Activated T-cell treated with anti-CD3 and anti-CD28 coated beads for 4 hours (primary cell): ENCODE data around the gene RNF223.
"Not testable (repeated sequence)": the region's sequence is repeated elsewhere in the genome, so short reads cannot be mapped to it uniquely, and the experiment has no call there.

Experiments used
- DNase-seq: peaks from one replicate; pipeline ENCODE4 v3.0.0-alpha.2; 2020

RNF223 gene

DNA sequence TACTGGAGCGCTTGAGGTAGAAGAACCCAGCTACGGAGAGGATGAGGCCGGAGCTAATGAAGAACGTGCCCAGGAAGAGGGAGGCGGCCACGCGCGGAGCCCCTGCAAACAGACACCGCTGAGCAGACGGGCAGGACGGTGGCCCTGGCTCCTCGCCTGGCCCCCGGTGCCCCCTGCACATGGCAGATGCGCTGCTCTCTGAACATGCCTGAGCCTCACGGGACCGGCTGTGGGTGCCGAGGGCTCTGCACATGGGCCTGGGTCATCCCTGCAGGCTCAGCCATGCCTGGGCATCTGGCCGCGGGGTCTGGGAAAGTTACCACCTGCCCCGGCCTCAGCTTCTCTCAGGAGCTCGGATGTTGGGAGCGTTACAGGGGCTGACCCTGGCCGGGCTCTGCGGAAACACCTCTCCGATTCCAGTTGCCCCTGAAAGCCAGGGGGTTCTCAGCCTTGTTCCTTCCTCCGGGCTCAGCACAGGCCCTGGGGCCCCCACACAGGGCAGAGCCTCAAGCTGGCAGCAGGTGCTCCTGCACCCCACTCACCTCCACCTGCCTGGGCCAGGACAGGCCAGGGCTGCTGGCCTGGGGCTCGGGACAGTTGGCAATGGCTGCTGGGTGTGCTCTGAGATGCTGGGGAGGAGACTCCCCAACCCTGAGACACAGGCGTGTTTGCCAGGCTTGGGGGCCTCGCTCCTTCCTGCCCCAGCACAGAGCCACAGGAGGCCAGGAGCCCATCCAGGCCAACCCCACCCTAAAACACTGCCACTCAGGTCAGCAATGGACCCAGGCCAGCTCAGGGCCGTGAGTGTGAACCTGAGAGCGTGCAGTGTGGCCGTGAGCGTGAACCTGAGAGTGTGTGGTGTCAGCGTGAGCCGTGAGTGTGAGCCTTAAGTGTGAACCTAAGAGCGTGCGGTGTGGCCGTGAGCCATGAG, 12.1 kb upstream of the RNF223 start:
- DNase-seq: no peak

DNA sequence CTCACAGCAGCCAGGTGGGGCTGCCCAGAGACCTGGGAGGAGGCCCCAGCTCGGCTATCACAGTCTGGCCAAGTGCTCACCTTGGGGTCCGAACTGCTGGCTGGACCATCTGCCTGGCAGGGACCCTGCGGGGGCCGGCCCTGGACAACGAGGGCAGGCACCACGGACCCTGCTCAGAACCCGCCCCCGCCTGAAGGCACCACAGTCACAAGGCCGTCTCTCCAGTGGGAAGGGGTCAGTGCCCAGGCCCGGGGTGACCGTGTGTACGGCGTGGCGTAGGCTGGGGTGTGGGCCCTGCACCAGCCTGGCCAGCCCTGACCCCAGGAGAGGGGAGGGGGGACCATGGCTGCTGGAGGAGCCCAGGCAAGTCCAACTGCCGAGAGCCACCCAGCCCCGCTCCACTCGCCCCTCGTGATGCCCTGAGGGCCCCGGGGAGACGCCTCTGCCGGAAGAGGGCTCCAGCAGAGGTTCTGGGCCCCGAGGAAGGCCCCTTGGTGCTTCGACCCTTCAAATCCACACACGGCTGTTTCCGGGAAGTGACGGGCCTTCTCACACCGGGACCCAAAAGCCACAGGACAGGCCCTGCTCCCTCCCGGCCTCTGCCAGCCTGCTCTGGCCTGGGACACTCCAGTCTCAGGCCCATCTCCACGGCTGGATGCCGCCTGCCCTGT, 11.2 kb upstream of the RNF223 start:
- no peak for DNase-seq

DNA sequence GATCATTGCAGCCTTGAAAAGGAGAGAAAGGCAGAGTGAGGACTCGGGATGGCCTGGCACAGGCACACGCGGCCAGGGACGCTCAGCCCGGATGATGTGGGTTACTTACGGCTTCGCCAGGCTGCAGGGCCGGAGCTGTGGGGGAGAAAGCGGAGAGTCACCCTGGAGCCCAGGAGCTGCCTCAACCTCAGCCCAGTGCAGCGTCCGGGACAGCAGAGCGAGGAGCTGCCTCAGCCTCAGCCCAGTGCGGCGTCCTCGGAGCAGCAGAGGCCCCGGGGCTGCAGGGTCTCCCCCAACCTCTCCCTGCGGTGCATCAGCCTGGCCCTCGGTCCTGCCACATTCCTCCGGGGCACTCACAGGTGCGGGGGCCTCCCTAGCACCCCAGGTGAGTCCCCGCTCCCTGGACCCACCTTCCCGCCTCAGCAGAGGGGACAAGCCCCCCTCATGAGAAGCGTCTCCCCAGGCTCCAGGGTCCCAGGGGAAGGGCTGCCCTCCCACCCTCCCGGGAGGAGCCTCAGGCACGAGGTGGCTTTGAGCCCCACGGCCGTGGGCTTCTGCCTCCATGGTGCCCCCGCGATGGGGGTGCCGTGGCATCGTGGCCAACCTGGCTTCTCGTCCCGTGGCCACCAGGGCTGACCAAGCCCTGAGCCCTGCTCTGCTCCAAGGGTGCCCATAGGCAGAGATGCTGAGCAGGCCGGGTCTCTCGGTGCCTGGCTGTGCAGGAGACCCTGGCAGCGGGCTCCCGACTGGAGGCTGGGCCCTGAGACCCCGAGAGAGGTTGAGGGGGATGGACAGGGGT, 10.5 kb upstream of the RNF223 start:
- no peak for DNase-seq

DNA sequence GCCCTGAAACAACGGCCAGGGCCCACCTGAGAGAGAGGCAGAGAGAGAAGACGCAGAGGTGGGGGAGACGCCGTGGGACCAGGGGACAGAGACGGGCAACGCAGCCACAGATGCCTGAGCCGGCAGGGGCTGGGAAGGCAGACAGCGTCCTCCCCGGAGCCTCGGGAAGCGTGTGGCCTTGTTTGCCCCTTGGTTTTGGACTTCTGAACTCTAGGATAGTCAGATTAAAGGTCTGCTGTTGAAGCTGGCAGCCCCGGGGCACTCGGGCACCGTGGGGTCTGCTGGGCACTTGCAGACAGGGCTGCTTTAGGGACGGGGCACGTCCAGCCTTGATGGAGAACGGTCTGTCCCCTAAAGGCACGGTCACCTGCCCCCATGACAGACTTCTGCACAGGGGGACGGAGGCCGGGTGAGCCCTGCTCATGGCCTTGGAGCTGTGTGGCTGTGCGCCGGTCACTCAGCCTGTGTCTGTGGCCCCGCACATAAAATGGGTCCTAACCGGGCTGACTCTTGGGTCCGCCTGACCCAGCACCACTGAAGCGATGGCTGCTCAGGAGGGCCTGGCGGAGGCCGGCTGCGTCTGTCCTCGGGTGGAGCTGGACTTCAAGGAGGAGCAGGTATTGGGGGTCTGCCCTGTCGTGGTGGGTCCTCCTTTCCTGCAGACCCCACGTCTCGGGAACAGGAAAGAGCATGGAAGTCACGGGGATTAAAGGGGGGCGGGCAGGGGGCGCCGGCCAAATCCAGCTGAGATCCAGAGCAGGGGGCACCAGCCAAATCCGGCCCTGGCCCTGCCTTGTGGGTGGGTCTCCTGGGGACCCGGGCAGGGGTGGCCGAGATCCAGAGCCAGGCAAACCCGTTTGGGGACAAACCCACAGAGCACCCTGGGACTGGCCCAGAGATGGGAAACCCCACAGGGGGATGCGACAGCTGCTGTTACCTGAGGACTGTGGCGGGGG, 9.6 kb upstream of the RNF223 start:
- no peak for DNase-seq

DNA sequence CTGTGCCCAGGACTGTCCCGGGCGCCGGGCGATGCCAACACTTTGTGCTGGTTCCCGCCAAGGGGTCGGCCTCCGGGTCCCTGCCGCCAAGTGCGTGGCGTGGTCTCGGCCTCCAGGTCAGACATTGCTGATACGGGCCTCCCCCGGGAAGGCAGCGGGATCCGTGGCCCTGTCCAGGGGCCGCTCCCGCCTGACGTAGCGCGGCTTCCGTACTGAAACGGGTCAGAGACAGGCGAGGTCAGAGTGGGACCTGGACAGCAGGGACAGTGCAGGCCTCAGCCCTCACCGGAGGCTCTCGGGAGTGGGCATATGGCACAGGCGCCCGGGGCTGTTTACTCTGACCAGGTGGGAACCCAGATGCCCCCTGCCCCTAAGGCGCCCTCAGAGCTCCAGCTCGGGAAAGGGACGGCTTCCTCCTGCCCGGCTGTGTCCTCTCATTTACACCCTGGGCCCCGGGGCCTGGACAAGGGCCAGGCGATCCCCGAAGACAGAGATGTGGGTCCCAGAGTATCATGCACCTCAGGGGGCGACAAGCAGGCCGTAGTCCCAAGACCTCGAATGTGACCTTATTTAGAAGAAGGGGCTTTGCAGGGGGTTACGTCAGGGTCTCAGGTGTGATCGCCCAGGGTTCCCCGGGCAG, 8.8 kb upstream of the RNF223 start:
- no peak for DNase-seq

DNA sequence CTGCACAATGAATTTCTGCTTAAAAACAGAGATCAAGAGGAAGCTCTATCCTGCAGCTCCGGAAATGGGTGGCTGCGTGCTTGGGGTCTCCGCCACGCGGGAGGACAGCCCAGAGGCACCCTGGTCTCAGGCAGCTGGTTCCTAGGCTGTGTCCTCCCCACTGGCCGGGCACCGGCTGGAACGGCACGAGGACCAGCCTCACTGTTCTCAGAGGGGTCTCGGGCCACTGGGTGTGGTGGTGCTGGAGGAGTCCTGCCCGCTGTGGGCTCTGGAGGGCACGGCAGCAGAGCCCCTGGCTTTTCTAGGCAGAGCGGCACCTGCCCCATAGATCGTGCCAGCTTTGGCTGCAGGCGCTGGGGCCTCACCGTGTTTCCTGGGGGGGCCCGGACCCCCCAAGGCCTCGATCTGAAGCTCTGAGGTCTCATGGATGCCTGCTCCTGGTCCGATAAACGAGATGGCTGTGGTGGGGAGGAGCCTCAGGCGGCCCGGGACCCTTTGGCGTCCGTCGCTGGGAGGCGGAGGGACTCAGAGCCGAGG, 8.2 kb upstream of the RNF223 start:
- DNase-seq: no peak

DNA sequence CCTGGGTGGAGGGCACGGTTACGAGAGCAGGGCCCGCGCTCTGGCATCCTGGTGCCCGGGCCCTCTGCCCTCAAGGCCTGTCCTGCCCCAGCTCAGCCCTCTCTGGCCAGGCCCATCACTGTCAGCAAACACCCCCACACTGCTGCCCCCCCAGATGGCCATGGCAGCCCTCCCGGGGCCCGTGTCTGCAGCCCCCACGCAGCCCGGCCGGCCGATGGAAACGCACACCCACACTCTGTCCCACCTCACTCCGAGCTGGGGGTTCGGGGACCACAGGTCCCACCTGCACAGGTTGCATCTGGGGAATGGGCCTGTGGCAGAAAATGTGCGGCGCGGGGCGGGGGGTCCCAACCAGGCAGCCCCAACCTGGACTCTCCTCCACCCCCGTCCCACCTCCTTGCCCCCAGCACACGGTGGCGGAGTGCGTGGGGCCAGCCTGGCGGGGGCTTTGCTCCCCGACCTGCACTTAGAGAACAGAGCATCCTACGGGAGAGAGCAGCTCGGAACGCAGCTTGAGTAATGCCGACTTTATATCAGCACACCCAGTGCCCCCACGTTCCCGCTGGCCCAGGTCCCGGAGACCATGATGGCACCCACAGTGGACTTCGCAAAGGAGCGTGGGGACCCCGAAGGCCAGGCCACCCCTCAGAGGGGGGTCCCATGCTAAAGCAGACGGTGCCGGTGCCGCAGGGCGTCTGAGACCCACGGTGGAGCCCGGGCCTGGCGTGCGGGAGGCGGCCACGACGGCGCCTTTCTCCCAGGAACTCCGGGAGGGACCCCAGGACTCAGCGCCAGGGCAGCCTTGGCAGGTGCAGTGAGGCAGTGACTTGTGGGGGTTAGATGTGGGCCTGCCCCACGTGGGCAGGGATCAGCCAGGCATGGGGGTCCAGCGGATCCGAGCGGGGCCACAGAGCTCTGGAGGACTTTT, 7.5 kb upstream of the RNF223 start:
- no peak for DNase-seq

DNA sequence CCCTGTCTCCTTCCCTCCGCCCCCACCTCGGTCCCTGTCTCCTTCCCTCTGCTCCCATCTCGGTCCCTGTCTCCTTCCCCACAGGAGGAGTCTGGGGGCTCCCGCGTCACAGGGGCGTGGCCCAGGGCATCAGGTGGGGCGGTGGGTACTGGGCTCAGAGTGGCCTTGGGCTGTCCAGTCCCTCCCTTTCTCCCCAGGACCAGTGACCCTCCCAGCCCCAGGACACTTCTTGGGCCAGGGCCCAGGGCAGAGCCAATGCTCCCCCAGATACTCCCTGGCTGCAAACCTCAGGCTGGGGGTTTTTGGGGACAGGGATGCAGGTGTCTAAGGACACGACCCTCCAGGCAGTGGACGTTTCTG, 6.8 kb upstream of the RNF223 start:
- no peak for DNase-seq

DNA sequence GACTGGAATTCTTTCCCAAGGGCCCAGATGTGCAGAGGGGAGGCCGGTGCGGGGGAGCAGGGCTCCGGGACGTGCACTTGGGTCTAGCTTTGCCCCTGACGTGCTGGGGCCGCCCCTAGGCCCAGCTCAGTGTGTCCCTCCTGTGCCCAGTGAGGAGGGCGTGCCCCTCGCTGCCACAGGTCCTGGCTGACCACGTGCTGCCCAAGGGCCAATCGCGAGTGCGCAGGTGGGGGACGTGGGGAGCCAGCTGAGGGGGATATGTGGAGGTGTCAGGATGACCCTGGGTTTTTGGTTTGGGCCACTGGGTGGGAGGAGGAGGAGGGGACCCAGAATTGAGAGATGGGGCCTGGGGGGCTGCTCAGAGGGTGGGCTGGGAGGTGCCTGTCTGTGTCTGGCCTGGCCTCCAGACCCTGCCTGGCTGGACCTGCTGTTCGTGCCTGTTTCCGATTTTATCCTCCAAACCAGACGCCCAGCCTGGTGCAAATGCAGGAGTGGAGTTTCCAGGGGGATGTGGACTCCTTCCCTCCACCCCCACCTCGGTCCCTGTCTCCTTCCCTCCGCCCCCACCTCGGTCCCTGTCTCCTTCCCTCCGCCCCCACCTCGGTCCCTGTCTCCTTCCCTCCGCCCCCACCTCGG, 6.1 kb upstream of the RNF223 start:
- DNase-seq: no peak

DNA sequence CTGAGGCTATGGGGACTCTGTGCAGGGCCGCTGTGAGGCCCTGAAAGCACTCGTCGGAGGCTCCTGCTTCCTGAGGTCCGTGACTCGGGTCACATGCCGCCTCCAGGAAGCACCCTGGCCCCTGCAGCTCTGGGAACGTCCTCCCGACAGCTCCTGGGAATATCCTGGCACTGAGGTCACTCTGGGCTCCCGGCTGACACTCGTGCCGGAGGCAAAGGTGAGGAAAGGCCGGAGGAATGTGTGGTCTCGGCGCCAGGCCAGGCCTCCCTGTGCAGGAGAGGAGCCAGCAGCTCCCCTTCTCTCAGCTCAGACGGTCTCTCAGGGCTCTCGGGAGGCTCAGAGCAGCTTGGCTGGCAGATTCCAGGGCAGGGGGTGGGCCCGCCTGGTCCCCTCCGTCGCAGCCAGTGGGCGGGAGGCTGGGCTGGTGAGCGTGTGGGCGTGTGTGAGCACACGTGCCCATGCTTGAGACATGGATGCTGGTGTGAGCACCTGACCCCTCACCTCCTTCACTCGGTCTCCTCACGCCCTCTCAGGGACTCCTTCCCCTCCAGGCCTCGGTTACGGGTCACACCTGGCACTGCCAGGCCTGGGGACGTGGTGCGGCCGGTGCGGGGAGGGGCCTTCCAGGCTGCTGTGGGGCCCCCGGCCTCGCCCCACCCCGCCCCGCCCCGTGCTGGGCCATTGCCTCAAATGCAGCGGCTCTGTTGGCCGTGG, 5.5 kb upstream of the RNF223 start:
- DNase-seq: peak; percentile 39

DNA sequence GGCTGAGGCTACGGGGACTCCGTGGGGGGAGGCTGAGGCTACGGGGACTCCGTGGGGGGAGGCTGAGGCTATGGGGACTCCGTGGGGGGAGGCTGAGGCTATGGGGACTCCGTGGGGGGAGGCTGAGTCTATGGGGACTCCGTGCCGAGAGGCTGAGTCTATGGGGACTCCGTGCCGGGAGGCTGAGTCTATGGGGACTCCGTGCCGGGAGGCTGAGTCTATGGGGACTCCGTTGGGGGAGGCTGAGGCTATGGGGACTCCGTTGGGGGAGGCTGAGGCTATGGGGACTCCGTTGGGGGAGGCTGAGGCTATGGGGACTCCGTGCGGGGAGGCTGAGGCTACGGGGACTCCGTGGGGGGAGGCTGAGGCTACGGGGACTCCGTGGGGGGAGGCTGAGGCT, 3.3 kb upstream of the RNF223 start:
- DNase-seq: not testable (repeated sequence)

DNA sequence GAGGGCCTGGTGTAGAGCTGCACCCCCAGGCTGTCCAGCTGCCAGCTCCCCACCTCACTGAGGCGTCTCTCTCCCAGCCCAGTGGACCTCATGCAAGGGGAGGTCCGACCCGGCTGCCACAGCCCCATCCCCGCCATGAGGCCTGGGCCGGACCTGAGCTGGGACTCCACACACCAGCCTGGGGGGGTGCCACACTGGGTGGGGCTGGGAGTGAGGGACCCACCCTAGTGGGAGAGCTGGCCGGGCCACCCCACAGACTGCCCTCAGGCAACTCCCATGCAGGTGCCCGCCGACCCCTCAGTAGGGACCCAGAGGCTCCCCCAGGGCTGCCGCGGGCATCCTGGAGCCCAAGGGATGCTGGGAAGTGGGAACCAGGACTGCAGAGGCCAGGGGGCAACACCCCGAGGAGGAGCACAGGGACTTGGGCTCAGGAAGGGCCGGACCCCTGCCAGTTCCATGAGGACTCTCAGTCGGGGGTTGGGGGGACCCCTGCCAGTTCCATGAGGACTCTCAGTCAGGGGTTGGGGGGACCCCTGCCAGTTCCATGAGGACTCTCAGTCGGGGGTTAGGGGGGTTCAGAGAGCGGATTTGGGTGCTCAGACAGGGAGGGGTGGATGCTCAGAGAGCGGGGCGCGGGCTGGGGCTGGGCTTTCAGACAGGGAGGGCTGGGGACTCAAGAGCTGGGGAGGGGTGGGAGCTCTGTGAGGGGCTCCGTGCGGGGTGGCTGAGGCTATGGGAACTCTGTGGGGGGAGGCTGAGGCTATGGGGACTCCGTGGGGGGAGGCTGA, 1.2 kb upstream of the RNF223 start:
- DNase-seq: no peak

DNA sequence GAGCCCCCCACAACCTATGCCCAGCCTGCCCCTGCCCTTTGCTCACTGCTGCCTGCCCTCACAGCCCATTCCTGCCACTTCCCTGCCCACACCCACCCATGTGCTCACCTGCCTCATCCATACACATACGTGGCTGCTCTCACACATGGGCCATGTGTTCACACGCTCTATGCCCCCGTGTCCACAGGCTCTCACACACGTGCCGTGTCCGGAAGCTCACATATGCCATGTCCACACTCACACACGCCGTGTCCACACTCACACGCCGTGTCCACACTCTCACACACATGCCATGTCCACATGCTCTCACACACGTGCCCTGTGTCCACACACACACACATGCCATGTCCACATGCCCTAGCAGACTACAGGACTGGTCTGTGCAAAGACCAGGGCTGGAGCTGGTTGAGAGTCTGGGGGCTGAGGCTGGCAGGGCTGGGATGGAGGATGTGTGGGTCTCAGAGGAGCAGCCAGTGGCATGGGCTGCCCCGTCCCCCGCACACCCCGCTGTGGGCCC, 583 bp upstream of the RNF223 start:
- DNase-seq: no peak

DNA sequence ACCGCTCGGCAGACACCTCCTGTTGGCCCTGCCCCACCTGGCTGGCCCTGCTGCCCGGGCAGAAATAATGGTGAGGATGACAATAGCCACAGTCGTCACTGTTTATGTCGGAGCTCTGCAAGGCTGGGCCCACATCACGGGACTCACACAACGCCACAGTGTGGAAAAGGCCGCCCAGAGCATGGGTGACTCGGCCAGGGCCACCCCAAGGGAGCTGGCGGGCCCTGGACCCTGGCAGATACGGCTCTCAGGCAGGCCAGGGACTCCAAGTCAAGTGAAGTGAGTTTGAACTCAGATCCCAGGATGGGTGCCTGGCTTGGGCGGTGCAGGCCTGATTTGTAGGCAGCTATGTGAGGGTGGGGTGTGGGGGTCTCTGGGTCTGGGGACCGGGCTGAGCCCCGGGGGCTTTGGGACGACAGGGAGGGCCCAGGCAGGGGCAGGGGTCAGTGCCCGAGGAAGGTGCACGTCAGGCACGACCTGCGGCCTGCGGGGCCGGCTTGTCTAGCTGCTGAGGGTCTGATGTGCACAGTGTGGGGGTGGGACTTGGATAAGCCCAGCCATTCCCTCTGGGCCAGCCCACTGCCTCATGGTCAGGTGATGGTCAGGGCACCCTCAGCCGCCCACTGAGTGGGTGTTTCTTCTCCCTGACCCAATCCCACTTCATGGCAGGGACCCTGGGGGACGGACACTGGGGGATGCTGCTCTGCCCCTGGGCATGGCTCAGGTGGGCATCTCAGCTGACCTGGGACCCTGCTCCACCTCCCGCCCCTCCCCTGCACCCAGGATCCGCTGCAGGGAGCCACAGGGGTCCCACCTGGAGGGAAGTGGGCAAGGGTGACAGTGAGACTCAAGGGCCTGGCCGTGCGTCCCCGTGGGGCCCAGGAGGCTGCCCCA, 1.0 kb downstream of the RNF223 start:
- DNase-seq: no peak

DNA sequence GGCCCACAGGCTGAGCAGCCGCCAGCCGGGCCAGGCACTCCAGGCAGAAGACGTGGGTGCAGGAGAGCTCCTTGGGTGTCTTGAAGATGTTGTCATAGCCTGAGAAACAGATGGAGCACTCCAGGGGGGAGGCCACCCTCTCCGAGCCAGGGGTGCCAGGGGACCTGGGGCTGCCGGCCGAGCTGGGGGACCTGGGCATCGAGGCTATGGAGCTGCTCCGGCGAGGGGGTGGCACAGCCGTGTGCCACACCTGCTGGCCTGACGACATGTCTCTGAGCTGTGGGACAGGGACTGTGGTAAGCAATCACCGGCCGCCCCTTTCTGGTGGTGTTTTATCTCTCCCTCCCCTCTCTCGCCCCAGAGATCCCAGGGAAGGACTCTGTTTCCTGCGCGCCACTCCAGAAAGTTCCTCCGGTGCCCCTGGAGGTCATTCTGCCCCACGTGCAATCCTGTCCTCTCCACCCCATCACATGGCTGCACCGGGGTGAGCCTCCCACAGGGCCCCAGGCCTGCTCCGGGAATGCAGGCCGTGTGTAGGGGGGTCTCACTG, 1.7 kb downstream of the RNF223 start:
- DNase-seq: no peak

DNA sequence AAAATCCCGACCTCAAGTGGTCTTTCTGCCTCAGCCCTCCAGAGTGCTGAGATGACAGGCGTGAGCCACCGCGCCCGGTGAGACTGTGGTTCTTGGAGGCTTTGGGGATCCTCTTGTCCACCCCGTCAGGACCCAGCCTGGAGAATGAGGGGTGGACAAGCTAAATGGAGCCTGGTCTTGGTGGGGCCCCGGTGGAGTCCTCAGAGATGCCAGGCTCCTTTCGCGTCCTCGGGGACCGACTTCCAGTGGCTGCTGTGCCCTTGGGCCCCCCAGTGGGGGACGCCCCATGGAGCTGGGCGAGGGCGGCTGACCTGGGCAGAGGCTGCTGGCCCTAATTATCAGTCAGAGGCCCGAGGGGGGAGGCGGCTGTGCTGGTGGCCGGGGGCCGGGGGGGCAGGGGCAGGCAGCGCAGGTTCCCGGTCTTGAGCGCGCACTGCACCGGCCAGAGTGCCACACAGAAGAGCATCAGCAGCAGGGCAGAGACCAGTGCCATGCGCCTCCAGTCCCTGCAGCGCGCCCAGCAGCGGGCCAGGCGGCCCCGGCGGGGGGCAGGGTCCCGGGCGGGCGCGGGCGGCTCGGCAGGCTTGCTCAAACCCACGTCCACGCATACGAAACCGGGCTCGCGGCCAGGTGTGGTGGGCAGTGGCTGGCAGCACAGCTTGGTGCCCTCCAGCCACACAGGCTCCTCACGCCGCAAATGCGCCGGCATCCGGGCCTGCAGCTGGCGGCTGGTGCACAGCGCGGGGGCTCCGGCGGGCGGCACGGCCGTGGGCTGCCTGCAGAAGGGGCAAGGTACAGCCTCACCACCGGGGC, 2.4 kb downstream of the RNF223 start:
- no peak for DNase-seq
